Measurements from ENCODE around the gene TARS3.

TARS3 gene

GRCh38 chr15:101623367-101624304 lies 100.6 kb downstream of the TARS3 start:
- DNase-seq (ENCODE audit: low read depth, low spot score) = no peak

GRCh38 chr15:101621961-101622360 lies 102.3 kb downstream of the TARS3 start:
- DNase-seq (ENCODE audit: low read depth, low spot score) = no peak

GRCh38 chr15:101620671-101621070 lies 103.6 kb downstream of the TARS3 start:
- no peak for DNase-seq (ENCODE audit: low read depth, low spot score)

GRCh38 chr15:101619615-101619865 lies 104.7 kb downstream of the TARS3 start:
- DNase-seq (ENCODE audit: low read depth, low spot score) = no peak

- no peak for DNase-seq (ENCODE audit: low read depth, low spot score)
Observed at GRCh38 chr15:101618851-101619614, 105.2 kb downstream of the TARS3 start.

GRCh38 chr15:101618076-101618475 lies 106.2 kb downstream of the TARS3 start:
- DNase-seq (ENCODE audit: low read depth, low spot score) = no peak

- DNase-seq (ENCODE audit: low read depth, low spot score) = no peak
Observed at GRCh38 chr15:101617390-101617965, 106.8 kb downstream of the TARS3 start.

- DNase-seq (ENCODE audit: low read depth, low spot score) = no peak
Observed at GRCh38 chr15:101615986-101616848, 108.1 kb downstream of the TARS3 start.

- no peak for DNase-seq (ENCODE audit: low read depth, low spot score)
Observed at GRCh38 chr15:101615414-101615985, 108.8 kb downstream of the TARS3 start.

- no peak for DNase-seq (ENCODE audit: low read depth, low spot score)
Observed at GRCh38 chr15:101614761-101615160, 109.5 kb downstream of the TARS3 start.

- DNase-seq (ENCODE audit: low read depth, low spot score) = no peak
Observed at GRCh38 chr15:101614001-101614585, 110.2 kb downstream of the TARS3 start.

GRCh38 chr15:101613130-101614000 lies 110.9 kb downstream of the TARS3 start:
- no peak for DNase-seq (ENCODE audit: low read depth, low spot score)

GRCh38 chr15:101612676-101613075 lies 111.6 kb downstream of the TARS3 start:
- no peak for DNase-seq (ENCODE audit: low read depth, low spot score)

GRCh38 chr15:101611580-101612299 lies 112.5 kb downstream of the TARS3 start:
- DNase-seq (ENCODE audit: low read depth, low spot score) = no peak

GRCh38 chr15:101611007-101611406 lies 113.3 kb downstream of the TARS3 start:
- DNase-seq (ENCODE audit: low read depth, low spot score) = no peak

GRCh38 chr15:101610611-101611000 lies 113.7 kb downstream of the TARS3 start:
- no peak for DNase-seq (ENCODE audit: low read depth, low spot score)

- DNase-seq (ENCODE audit: low read depth, low spot score) = no peak
Observed at GRCh38 chr15:101609742-101610610, 114.3 kb downstream of the TARS3 start.

GRCh38 chr15:101608201-101608600 lies 116.1 kb downstream of the TARS3 start:
- DNase-seq (ENCODE audit: low read depth, low spot score) = no peak
